ENCODE results near the gene B9D1. TPM values are rescaled to one million over a fixed set of nuclear protein-coding genes. Genes with fewer than 3 reads are reported as not detected.

Gene B9D1
- total and polyA plus RNA-seq, 9 of the 15 experiments (the other 6 are each of a cell fraction or from before 2014, with no cell fraction given): 8.9 to 28.0 (median 17.9) TPM

GRCh38 chr17:19371259-19372010 is 8.9 kb upstream of the B9D1 start (continued):
- TF ChIP-seq FOXK2 (conservative IDR thresholded peaks at IDR 0.05 in 1 of 2, IDR thresholded peaks at IDR 0.05 in 1 of 2; ENCODE audit: low read depth in 2 of 2): no peak
- TF ChIP-seq SREBF1 (IDR thresholded peaks at IDR 0.05; ENCODE audit: borderline replicate concordance, low read depth, low read length): no peak
- no peak for TF ChIP-seq IRF9 (tag; IDR thresholded peaks at IDR 0.05)
- TF ChIP-seq BCLAF1 (IDR thresholded peaks at IDR 0.05; ENCODE audit: borderline replicate concordance in 1 of 2, control insufficient read depth in 1 of 2, low read depth in 2 of 2, low read length in 1 of 2): no peak
- TF ChIP-seq EWSR1 (IDR thresholded peaks at IDR 0.05; ENCODE audit: borderline replicate concordance, low read depth, partially characterized antibody): no peak
- no peak for TF ChIP-seq ZNF609 (CRISPR knock-in tag; IDR thresholded peaks at IDR 0.05; ENCODE audit: borderline replicate concordance)
- no peak for TF ChIP-seq ZNF134 (CRISPR knock-in tag; conservative IDR thresholded peaks at IDR 0.05)
- TF ChIP-seq ZNF639 (CRISPR knock-in tag; conservative IDR thresholded peaks at IDR 0.05 in 1 of 2, IDR thresholded peaks at IDR 0.05 in 1 of 2): no peak

Measured in K562 (cell line).